Endothelial cell of umbilical vein (primary cell): ENCODE results near the gene MLX. TPM values are rescaled to one million over a fixed set of nuclear protein-coding genes. Genes with fewer than 3 reads are reported as not detected.

Source experiments
- BruUV-seq: library from RNA; stranded (reverse); fragments of 400-500 nt; replicated peaks from 2 replicates; lab custom pipeline; 2021; lab: Mats Ljungman, UMichigan
- CTCF ChIA-PET: fragments of 300-600, 350-600 bp; sonication (Branson Sonifier 250); formaldehyde crosslinking; loops from one replicate; lab custom pipeline; 2021; ENCODE audit warnings: antibody characterized with exemption, inconsistent platforms; lab: Charles Lee
- POLR2A ChIA-PET: fragments of 300-600, 350-600 bp; sonication (Branson Sonifier 250); formaldehyde crosslinking; loops from one replicate; lab custom pipeline; 2021; ENCODE audit warnings: antibody characterized with exemption, inconsistent platforms; lab: Charles Lee
- DNase-seq: peaks from one replicate; pipeline ENCODE4 v3.0.0-alpha.2; 2011; ENCODE audit warnings: low read depth, low spot score
- FAIRE-seq: peaks from 2 replicates; lab custom pipeline; 2011; peaks lifted over from hg19 to GRCh38; lab: Jason Lieb, UNC
- H2AFZ ChIP-seq: 2 replicates; pipeline ENCODE4 v1.6.0; 2012; ENCODE audit warnings: low read depth, low read length, control low read depth, inconsistent platforms
- H3K27ac ChIP-seq: 2 replicates; pipeline ENCODE4 v1.5.1; 2011; ENCODE audit warnings: low read depth, mild to moderate bottlenecking, control low read depth, low read length, moderate library complexity; ENCODE audit not compliant: insufficient read depth
- H3K27me3 ChIP-seq, 2 experiments: 2 replicates each; pipeline versions ENCODE4 v1.6.0 to v1.6.1; 2011; ENCODE audit warnings: low read length in 2 of 2, mixed read lengths in 1 of 2; ENCODE audit not compliant: control insufficient read depth in 2 of 2, insufficient read depth in 2 of 2
- H3K36me3 ChIP-seq, 2 experiments: 2 replicates in 1 of 2; 3 replicates in 1 of 2; pipeline ENCODE4 v1.5.1; 2011; ENCODE audit warnings: low read length in 2 of 2, mild to moderate bottlenecking in 1 of 2, moderate library complexity in 1 of 2; ENCODE audit not compliant: control insufficient read depth in 2 of 2, insufficient read depth in 2 of 2; ENCODE audit errors: extremely low read depth in 1 of 2
- H3K4me1 ChIP-seq: 3 replicates; pipeline ENCODE4 v1.5.1; 2011; ENCODE audit warnings: mild to moderate bottlenecking, low read length; ENCODE audit not compliant: control insufficient read depth, insufficient read depth; ENCODE audit errors: extremely low read depth
- H3K4me2 ChIP-seq: 2 replicates; pipeline ENCODE4 v1.6.1; 2011; ENCODE audit warnings: low read length, control low read depth, mixed read lengths; ENCODE audit not compliant: insufficient read depth
- H3K4me3 ChIP-seq, 3 experiments: fragments of 200-600 bp in 1 of 3; sonication (generic), shearing (Covaris generic) in 1 of 3; replicated peaks in 1 of 3; 2 replicates each; pipeline ENCODE4 v1.5.1; 2011 to 2016; ENCODE audit warnings: control low read depth in 3 of 3, low read length in 3 of 3, mild to moderate bottlenecking in 2 of 3, inconsistent platforms in 1 of 3, low read depth in 1 of 3, moderate library complexity in 1 of 3; ENCODE audit not compliant: insufficient read depth in 1 of 3
- H3K79me2 ChIP-seq: 2 replicates; pipeline ENCODE4 v1.6.0; 2012; ENCODE audit warnings: low read length, inconsistent platforms; ENCODE audit not compliant: control insufficient read depth, insufficient read depth
- H3K9ac ChIP-seq: replicated peaks from 2 replicates; pipeline ENCODE3; 2011; ENCODE audit warnings: low read length, control low read depth; ENCODE audit not compliant: insufficient read depth; ENCODE audit errors: extremely low read depth
- H3K9me1 ChIP-seq: replicated peaks from 3 replicates; pipeline ENCODE4 v1.6.0; 2011; ENCODE audit warnings: mild to moderate bottlenecking, low read length; ENCODE audit not compliant: control insufficient read depth, insufficient read depth; ENCODE audit errors: extremely low read depth
- H3K9me3 ChIP-seq: replicated peaks from 2 replicates; pipeline ENCODE4 v1.5.1; 2012; ENCODE audit warnings: low read length, inconsistent platforms; ENCODE audit not compliant: control insufficient read depth, insufficient read depth
- H4K20me1 ChIP-seq: replicated peaks from 2 replicates; pipeline ENCODE3; 2011; ENCODE audit warnings: mild to moderate bottlenecking, low read length; ENCODE audit not compliant: control insufficient read depth, insufficient read depth; ENCODE audit errors: extremely low read depth
- CTCF ChIP-seq, 2 donors: IDR thresholded peaks; 1 replicate in 1 of 2; 2 replicates in 1 of 2; pipeline ENCODE4 v1.5.1; 2011; ENCODE audit warnings: low read length in 2 of 2, mild to moderate bottlenecking in 2 of 2, moderate library complexity in 2 of 2, control low read depth in 1 of 2, inconsistent platforms in 1 of 2, low read depth in 1 of 2; ENCODE audit not compliant: insufficient read depth in 1 of 2; ENCODE audit errors: extremely low read depth in 1 of 2
- EZH2 ChIP-seq: IDR thresholded peaks from 2 replicates; pipeline ENCODE4 v1.6.1; 2012; ENCODE audit warnings: borderline replicate concordance, low read depth, mild to moderate bottlenecking, moderate library complexity, low read length, inconsistent platforms; ENCODE audit not compliant: severe bottlenecking
- FOS ChIP-seq: IDR thresholded peaks from 2 replicates; pipeline ENCODE4 v1.6.1; 2011; ENCODE audit warnings: mild to moderate bottlenecking, low read length, moderate library complexity, borderline replicate concordance; ENCODE audit not compliant: insufficient read depth
- GATA2 ChIP-seq: IDR thresholded peaks from 2 replicates; pipeline ENCODE4 v1.7.0; 2011; ENCODE audit warnings: low read depth, mild to moderate bottlenecking, moderate library complexity, mixed read lengths, low read length; ENCODE audit not compliant: insufficient read length, insufficient read depth
- JUN ChIP-seq: IDR thresholded peaks from 2 replicates; pipeline ENCODE4 v1.6.1; 2011; ENCODE audit warnings: borderline replicate concordance, low read depth; ENCODE audit not compliant: insufficient read length, insufficient read depth
- MAX ChIP-seq: IDR thresholded peaks from 2 replicates; pipeline ENCODE4 v1.6.1; 2011; ENCODE audit not compliant: insufficient read depth, insufficient read length
- MYC ChIP-seq: IDR thresholded peaks from one replicate; pipeline ENCODE4 v1.6.1; 2011; ENCODE audit warnings: mild to moderate bottlenecking, low read depth, low read length
- POLR2AphosphoS5 ChIP-seq: IDR thresholded peaks from 2 replicates; pipeline ENCODE4 v1.6.1; 2012; ENCODE audit warnings: low read depth, mild to moderate bottlenecking, control low read depth, low read length, moderate library complexity; ENCODE audit not compliant: insufficient read depth
- dilution Hi-C: fragments of 300-500 bp; cut with MboI; formaldehyde crosslinking; loops from one replicate; pipeline ENCODE4 v1.15.0; 2019; ENCODE audit warnings: low sequenced_read_pairs; ENCODE audit not compliant: extremely low pct_ligation_motif_present
- intact Hi-C: fragments of 100-400 bp; cut with micrococcal nuclease; formaldehyde crosslinking; loops from one replicate; pipeline ENCODE4 v1.10.0; 2022
- polyA plus RNA-seq, 4 experiments: library from polyadenylated mRNA; depleted of rRNA in 3 of 4; stranded (reverse) in 3 of 4; unstranded in 1 of 4; fragments of >200 nt; gene quantifications; 2 replicates each; pipeline versions ENCODE4 v1.2.1 to v1.2.3, GENCODE V29; 2011 to 2012; ENCODE audit warnings: missing spikeins in 1 of 4
- total RNA-seq: library from RNA; stranded (reverse); gene quantifications from 2 replicates; pipeline ENCODE4 v1.2.3, GENCODE V29; 2021

Gene MLX
- total and polyA plus RNA-seq, 2 donors (not counting 3 experiments of a cell fraction or from before 2014, with no cell fraction given) = 40.3 to 42.7 TPM

GRCh38 chr17:42562388-42563142, 4.3 kb upstream of the MLX start:
- H2AFZ ChIP-seq = peak overlapping the region; percentile 22
- peaks cover 4 to 21% of the 10 kb centered on the region in 2 experiments for H3K36me3 ChIP-seq
- H3K9me3 ChIP-seq = no peaks in the 10 kb centered on the region
- no peaks in the 10 kb centered on the region for H4K20me1 ChIP-seq
- peaks cover 25% of the 10 kb centered on the region for H3K79me2 ChIP-seq
- peak overlapping the region; percentile 79 to 88 (median 88) for H3K4me3 ChIP-seq
- H3K9me1 ChIP-seq = no peaks in the 10 kb centered on the region
- H3K27ac ChIP-seq = peak overlapping the region; percentile 72
- DNase-seq (no peak), FAIRE-seq (peak; percentile 43)
- H3K27me3 ChIP-seq = no peaks in the 10 kb centered on the region
- H3K4me1 ChIP-seq = peaks cover 26% of the 10 kb centered on the region
- H3K4me2 ChIP-seq = peak overlapping the region; percentile 75
- TSS peak; percentile 54 for BruUV-seq
- TF ChIP-seq CTCF (IDR thresholded peaks at IDR 0.05; ENCODE audit: extremely low read depth in 1 of 2, insufficient read depth in 1 of 2, low read depth in 1 of 2, low read length in 2 of 2) (no peak), MYC (no peak), POLR2AphosphoS5 (no peak), JUN (no peak), EZH2 (no peak), GATA2 (no peak), MAX (no peak), FOS (no peak)
- ChIA-PET CTCF (interaction anchor here (2.1 kb wide), 1 partner anchor 15 kb away, joined by 9 read pairs; the partner anchor contains the start of gene PSMC3IP), POLR2A (no interaction called here)
- peak overlapping the region; percentile 90 for H3K9ac ChIP-seq
- intact Hi-C loops (no loop called here), dilution Hi-C loops (no loop called here)
